ENCODE data around the gene KLHL6.
"Not testable (repeated sequence)": the region's sequence is repeated elsewhere in the genome, so short reads cannot be mapped to it uniquely, and the experiment has no call there.

Gene KLHL6

GRCh38 chr3:183485093-183485492 is 70.4 kb downstream of the KLHL6 start:
- DNase-seq (ENCODE audit: low spot score): no peak

GRCh38 chr3:183484431-183485075 is 71.0 kb downstream of the KLHL6 start:
- no peak for DNase-seq (ENCODE audit: low spot score)

GRCh38 chr3:183481582-183481981 is 73.9 kb downstream of the KLHL6 start:
- no peak for DNase-seq (ENCODE audit: low spot score)

GRCh38 chr3:183478501-183478900 is 77.0 kb downstream of the KLHL6 start:
- DNase-seq (ENCODE audit: low spot score): no peak

GRCh38 chr3:183477801-183478456 is 77.6 kb downstream of the KLHL6 start:
- DNase-seq (ENCODE audit: low spot score): no peak

GRCh38 chr3:183475764-183476162 is 79.7 kb downstream of the KLHL6 start:
- not testable (repeated sequence) for DNase-seq (ENCODE audit: low spot score)

GRCh38 chr3:183475016-183475763 is 80.3 kb downstream of the KLHL6 start:
- no peak for DNase-seq (ENCODE audit: low spot score)

- no peak for DNase-seq (ENCODE audit: low spot score)
These were observed 81.5 kb downstream of the KLHL6 start for GRCh38 chr3:183473969-183474368.

- no peak for DNase-seq (ENCODE audit: low spot score)
These were observed 83.4 kb downstream of the KLHL6 start for GRCh38 chr3:183472155-183472554.

- no peak for DNase-seq (ENCODE audit: low spot score)
These were observed 87.1 kb downstream of the KLHL6 start for GRCh38 chr3:183468424-183468823.

- no peak for DNase-seq (ENCODE audit: low spot score)
These were observed 88.9 kb downstream of the KLHL6 start for GRCh38 chr3:183466575-183466974.

- not testable (repeated sequence) for DNase-seq (ENCODE audit: low spot score)
These were observed 89.8 kb downstream of the KLHL6 start for GRCh38 chr3:183465710-183466109.

GRCh38 chr3:183464480-183464879 is 91.0 kb downstream of the KLHL6 start:
- no peak for DNase-seq (ENCODE audit: low spot score)

GRCh38 chr3:183460081-183461055 is 95.1 kb downstream of the KLHL6 start:
- DNase-seq (ENCODE audit: low spot score): no peak

- DNase-seq (ENCODE audit: low spot score): peak; percentile 14
These were observed 100.4 kb downstream of the KLHL6 start for GRCh38 chr3:183455089-183455488.

- no peak for DNase-seq (ENCODE audit: low spot score)
These were observed 101.4 kb downstream of the KLHL6 start for GRCh38 chr3:183454064-183454463.

GRCh38 chr3:183449791-183450190 is 105.7 kb downstream of the KLHL6 start:
- DNase-seq (ENCODE audit: low spot score): no peak

- DNase-seq (ENCODE audit: low spot score): no peak
These were observed 106.1 kb downstream of the KLHL6 start for GRCh38 chr3:183449391-183449790.

GRCh38 chr3:183448369-183449128 is 107.0 kb downstream of the KLHL6 start:
- DNase-seq (ENCODE audit: low spot score): no peak

- DNase-seq (ENCODE audit: low spot score): peak; percentile 86
These were observed 108.1 kb downstream of the KLHL6 start for GRCh38 chr3:183447206-183448001.
